BE2C (cell line): ENCODE measurements around the gene PTPRE.

Experiments
- DNase-seq: peaks from one replicate; pipeline ENCODE4 v3.0.0-alpha.2; 2020
- H3K27me3 ChIP-seq: fragments of 250-450 bp; sonication (Bioruptor Pico); 2 replicates; pipeline ENCODE4 v1.5.1; 2020; ENCODE audit warnings: mild to moderate bottlenecking
- H3K36me3 ChIP-seq: fragments of 250-450 bp; sonication (Bioruptor Pico); 2 replicates; pipeline ENCODE4 v1.5.1; 2020; ENCODE audit warnings: mild to moderate bottlenecking
- H3K4me1 ChIP-seq: fragments of 250-450 bp; sonication (Bioruptor Pico); 2 replicates; pipeline ENCODE4 v1.5.1; 2020
- H3K4me3 ChIP-seq: 2 replicates; pipeline ENCODE4 v1.5.1; 2011; ENCODE audit warnings: low read depth, low read length
- H3K9me3 ChIP-seq: fragments of 250-450 bp; sonication (Bioruptor Pico); 2 replicates; pipeline ENCODE4 v1.5.1; 2020
- CTCF ChIP-seq: IDR thresholded peaks from 2 replicates; pipeline ENCODE4 v1.5.1; 2012; ENCODE audit warnings: mild to moderate bottlenecking, low read depth, low read length

Gene PTPRE

GRCh38 chr10:128080231-128080630 is 173.3 kb downstream of the PTPRE start:
- no peaks in the 10 kb centered on the region for H3K27me3 ChIP-seq
- H3K4me1 ChIP-seq, result no peaks in the 10 kb centered on the region
- DNase-seq, result no peak
- H3K9me3 ChIP-seq, result no peaks in the 10 kb centered on the region
- no peaks in the 10 kb centered on the region for H3K36me3 ChIP-seq
- no peak for TF ChIP-seq CTCF
- no peak overlapping the region for H3K4me3 ChIP-seq

- Histone ChIP-seq H3K4me3 (no peak overlapping the region), H3K36me3 (no peaks in the 10 kb centered on the region), H3K9me3 (no peaks in the 10 kb centered on the region), H3K27me3 (no peaks in the 10 kb centered on the region), H3K4me1 (no peaks in the 10 kb centered on the region)
- DNase-seq, result no peak
- TF ChIP-seq CTCF, result no peak
Measured at GRCh38 chr10:128080641-128081040, 173.7 kb downstream of the PTPRE start.

- no peak overlapping the region for H3K4me3 ChIP-seq
- no peak for DNase-seq
- no peak for TF ChIP-seq CTCF
Measured at GRCh38 chr10:128081222-128081621, 174.3 kb downstream of the PTPRE start.

GRCh38 chr10:128081720-128082119 is 174.8 kb downstream of the PTPRE start:
- Histone ChIP-seq H3K27me3 (no peaks in the 10 kb centered on the region), H3K4me1 (no peaks in the 10 kb centered on the region), H3K4me3 (no peak overlapping the region), H3K36me3 (no peaks in the 10 kb centered on the region), H3K9me3 (no peaks in the 10 kb centered on the region)
- no peak for TF ChIP-seq CTCF
- DNase-seq, result no peak

More at GRCh38 chr10:128081222-128081621, 174.3 kb downstream of the PTPRE start:
- Histone ChIP-seq H3K9me3 (no peaks in the 10 kb centered on the region), H3K4me1 (no peaks in the 10 kb centered on the region), H3K27me3 (no peaks in the 10 kb centered on the region), H3K36me3 (no peaks in the 10 kb centered on the region)

GRCh38 chr10:128083191-128083895 is 176.4 kb downstream of the PTPRE start:
- no peak overlapping the region for H3K4me3 ChIP-seq
- no peaks in the 10 kb centered on the region for H3K9me3 ChIP-seq
- DNase-seq, result no peak
- H3K36me3 ChIP-seq, result no peaks in the 10 kb centered on the region
- no peak for TF ChIP-seq CTCF
- H3K4me1 ChIP-seq, result no peaks in the 10 kb centered on the region
- no peaks in the 10 kb centered on the region for H3K27me3 ChIP-seq

GRCh38 chr10:128084364-128084763 is 177.5 kb downstream of the PTPRE start:
- Histone ChIP-seq H3K4me1 (no peaks in the 10 kb centered on the region), H3K27me3 (no peaks in the 10 kb centered on the region), H3K36me3 (no peaks in the 10 kb centered on the region), H3K9me3 (no peaks in the 10 kb centered on the region), H3K4me3 (no peak overlapping the region)
- DNase-seq, result no peak
- TF ChIP-seq CTCF, result no peak
